Measurements from ENCODE around the gene C9orf78. TPM values are rescaled to one million over a fixed set of nuclear protein-coding genes. Genes with fewer than 3 reads are reported as not detected.

C9orf78 gene
- total and polyA plus RNA-seq, 7 donors = 55.7 to 172 (median 67.1) TPM

DNA sequence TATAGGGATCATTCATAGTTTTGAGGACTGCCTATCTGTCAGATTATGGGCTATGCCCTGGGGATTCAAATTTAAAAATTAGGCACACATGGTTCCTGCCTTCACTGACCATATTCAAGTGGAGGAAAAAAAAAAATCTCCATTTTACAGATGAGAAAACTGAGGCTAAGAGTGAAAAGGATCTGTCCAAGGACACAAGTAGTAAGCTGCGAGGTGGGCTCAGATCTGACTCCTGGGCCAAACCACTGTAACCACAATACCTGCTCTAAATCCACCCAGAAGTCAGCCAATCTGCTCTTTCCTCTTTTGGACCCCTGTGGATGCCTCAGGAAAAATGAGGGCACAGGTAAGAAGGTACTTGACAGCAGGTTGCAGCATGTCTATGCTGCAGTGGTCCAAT lies 8.3 kb downstream of the C9orf78 start:
- Histone ChIP-seq H3K4me1 (peaks cover 0 to 10% (median 9%) of the 10 kb centered on the region in 4 donors), H3K36me3 (peaks cover 20 to 61% (median 35%) of the 10 kb centered on the region in 4 donors), H3K9me3 (no peaks in the 10 kb centered on the region), H3K27me3 (no peaks in the 10 kb centered on the region), H3K27ac (no peak overlapping the region), H3K4me3 (no peak overlapping the region)
- DNase-seq = no peak
- TF ChIP-seq, protein P1, sequence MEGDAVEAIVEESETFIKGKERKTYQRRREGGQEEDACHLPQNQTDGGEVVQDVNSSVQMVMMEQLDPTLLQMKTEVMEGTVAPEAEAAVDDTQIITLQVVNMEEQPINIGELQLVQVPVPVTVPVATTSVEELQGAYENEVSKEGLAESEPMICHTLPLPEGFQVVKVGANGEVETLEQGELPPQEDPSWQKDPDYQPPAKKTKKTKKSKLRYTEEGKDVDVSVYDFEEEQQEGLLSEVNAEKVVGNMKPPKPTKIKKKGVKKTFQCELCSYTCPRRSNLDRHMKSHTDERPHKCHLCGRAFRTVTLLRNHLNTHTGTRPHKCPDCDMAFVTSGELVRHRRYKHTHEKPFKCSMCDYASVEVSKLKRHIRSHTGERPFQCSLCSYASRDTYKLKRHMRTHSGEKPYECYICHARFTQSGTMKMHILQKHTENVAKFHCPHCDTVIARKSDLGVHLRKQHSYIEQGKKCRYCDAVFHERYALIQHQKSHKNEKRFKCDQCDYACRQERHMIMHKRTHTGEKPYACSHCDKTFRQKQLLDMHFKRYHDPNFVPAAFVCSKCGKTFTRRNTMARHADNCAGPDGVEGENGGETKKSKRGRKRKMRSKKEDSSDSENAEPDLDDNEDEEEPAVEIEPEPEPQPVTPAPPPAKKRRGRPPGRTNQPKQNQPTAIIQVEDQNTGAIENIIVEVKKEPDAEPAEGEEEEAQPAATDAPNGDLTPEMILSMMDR (IDR thresholded peaks at IDR 0.05) = no peak
- TF ChIP-seq POLR2AphosphoS5 (IDR thresholded peaks at IDR 0.05) (no peak), EP300 (IDR thresholded peaks at IDR 0.05) (no peak), POLR2A (IDR thresholded peaks at IDR 0.05) (no peak)
- intact Hi-C loops (cut with DNase I) = no loop called here
- WGBS, 2 donors = 84 to 89% methylated on average over 1 of the region's 1 CpG

DNA sequence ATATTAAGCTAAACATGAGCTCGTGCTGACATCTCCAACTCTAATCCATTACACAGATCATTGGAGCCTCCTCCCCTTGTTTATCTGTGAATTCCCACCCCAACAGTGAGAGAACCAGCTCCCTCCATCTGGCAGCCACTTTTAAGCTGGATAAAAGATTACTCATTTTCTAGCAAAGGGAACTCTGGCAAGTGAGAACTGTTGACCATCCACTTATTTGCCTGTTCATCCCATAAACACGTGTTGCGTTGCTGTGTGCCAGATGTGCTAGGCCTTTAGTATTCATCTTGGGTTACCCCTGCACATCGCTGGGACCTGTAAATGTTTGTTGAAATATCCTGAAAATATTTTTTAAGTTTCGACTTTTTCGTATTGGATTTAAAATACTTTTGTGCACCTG lies 8.7 kb downstream of the C9orf78 start:
- H3K27me3 ChIP-seq = no peaks in the 10 kb centered on the region
- peaks cover 0 to 10% (median 9%) of the 10 kb centered on the region in 4 donors for H3K4me1 ChIP-seq
- no peak for TF ChIP-seq POLR2AphosphoS5 (IDR thresholded peaks at IDR 0.05)
- H3K9me3 ChIP-seq = no peaks in the 10 kb centered on the region
- no peak overlapping the region for H3K27ac ChIP-seq
- no peak for DNase-seq
- no peak overlapping the region for H3K4me3 ChIP-seq
- 80 to 85% methylated on average over 6 of the region's 6 CpGs for whole genome bisulfite sequencing, 2 donors
- intact Hi-C loops (cut with DNase I) = no loop called here
- H3K36me3 ChIP-seq = peaks cover 24 to 61% (median 36%) of the 10 kb centered on the region in 4 donors

DNA sequence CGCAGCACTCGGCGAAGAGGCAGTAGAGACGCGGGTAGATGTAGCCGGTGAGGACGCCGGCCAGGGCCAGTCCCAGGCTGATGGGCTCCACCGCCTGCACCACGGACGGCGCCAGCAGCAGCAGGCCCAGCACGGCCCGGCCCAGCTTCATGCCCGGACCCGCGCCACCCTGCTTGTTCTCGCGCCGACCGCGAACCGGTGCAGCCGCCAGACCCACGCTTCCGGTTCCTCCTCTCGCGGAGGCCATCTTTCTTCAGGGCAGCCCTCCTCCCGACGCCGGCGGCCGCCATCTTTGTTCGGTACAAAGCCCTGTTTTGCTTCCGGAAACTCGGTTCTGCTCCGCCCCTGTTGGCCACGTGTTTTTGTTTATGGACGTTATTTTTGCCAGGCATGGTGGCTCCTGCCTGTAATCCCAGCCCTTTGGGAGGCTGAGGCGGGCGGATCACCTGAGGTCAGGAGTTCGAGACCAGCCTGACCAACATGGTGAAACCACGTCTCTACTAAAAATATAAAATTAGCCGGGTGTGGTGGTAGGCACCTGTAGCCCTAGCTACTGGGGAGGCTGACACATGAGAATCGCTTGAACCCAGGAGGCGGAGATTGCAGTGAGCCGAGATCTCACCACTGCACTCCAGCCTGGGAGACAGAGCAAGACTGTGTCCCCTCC lies 11.0 kb downstream of the C9orf78 start, which contains the start of gene TOR1A:
TSS of gene TOR1A (minus strand) at position 202 of the 667 bp plus-strand sequence. CDS start at position 151, 51 bp downstream.
- WGBS, 2 donors = 3 to 4% methylated on average over 47 of the region's 47 CpGs

DNA sequence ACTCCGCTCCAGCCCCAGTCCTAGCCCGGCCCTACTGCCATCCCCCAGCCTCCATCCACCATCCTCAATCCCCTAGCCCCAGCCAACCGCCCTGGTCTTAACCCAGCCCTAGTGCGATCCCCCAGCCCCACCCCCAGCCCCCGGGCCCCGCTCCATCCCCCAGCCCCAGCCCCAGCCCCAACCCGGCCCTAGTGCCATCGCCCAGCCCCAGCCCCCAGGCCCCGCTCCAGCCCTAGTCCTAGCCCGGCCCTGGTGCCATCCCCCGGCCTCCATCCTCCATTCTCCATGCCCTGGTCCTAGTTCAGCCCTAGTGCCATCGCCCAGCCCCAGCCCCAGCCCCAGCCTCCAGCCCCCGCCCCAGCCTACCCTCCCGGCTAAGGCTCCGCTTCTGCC lies 11.5 kb downstream of the C9orf78 start:
- TF ChIP-seq EP300 (IDR thresholded peaks at IDR 0.05) (no peak), POLR2A (IDR thresholded peaks at IDR 0.05) (no peak), POLR2AphosphoS5 (IDR thresholded peaks at IDR 0.05) (no peak)
- TF ChIP-seq, protein P1 (IDR thresholded peaks at IDR 0.05) = no peak
- H3K4me3 ChIP-seq = peak overlapping the region; percentile 73 to 90 (median 86)
- peaks cover 0 to 10% (median 9%) of the 10 kb centered on the region in 4 donors for H3K4me1 ChIP-seq
- H3K27me3 ChIP-seq = no peaks in the 10 kb centered on the region
- DNase-seq = no peak
- WGBS, 2 donors = 2% methylated on average over 15 of the region's 15 CpGs
- no peaks in the 10 kb centered on the region for H3K9me3 ChIP-seq
- peaks cover 15 to 58% (median 25%) of the 10 kb centered on the region in 4 donors for H3K36me3 ChIP-seq
- H3K27ac ChIP-seq = peak overlapping the region; percentile 80 to 82 (median 82)
- intact Hi-C loops (cut with DNase I) = no loop called here

More for the DNA sequence above, 11.0 kb downstream of the C9orf78 start, which contains the start of gene TOR1A:
- Histone ChIP-seq H3K9me3 (no peaks in the 10 kb centered on the region), H3K27me3 (no peaks in the 10 kb centered on the region), H3K36me3 (peaks cover 19 to 58% (median 30%) of the 10 kb centered on the region in 4 donors), H3K4me3 (peak within 1 kb of the TSS; percentile 73 to 90 (median 86)), H3K4me1 (peaks cover 0 to 10% (median 9%) of the 10 kb centered on the region in 4 donors), H3K27ac (peak within 1 kb of the TSS; percentile 80 to 82 (median 82))
- TF ChIP-seq POLR2A (IDR thresholded peaks at IDR 0.05) = no peak
- TF ChIP-seq, protein P1 (IDR thresholded peaks at IDR 0.05) = no peak
- TF ChIP-seq POLR2AphosphoS5 (IDR thresholded peaks at IDR 0.05) = peak in 3 of 4 donors; percentile 65 to 82 (median 77)
- peak in 1 of 4 donors; percentile 36 for TF ChIP-seq EP300 (IDR thresholded peaks at IDR 0.05)
- DNase-seq = peak; percentile 98
- intact Hi-C loops (cut with DNase I) = no loop called here

DNA sequence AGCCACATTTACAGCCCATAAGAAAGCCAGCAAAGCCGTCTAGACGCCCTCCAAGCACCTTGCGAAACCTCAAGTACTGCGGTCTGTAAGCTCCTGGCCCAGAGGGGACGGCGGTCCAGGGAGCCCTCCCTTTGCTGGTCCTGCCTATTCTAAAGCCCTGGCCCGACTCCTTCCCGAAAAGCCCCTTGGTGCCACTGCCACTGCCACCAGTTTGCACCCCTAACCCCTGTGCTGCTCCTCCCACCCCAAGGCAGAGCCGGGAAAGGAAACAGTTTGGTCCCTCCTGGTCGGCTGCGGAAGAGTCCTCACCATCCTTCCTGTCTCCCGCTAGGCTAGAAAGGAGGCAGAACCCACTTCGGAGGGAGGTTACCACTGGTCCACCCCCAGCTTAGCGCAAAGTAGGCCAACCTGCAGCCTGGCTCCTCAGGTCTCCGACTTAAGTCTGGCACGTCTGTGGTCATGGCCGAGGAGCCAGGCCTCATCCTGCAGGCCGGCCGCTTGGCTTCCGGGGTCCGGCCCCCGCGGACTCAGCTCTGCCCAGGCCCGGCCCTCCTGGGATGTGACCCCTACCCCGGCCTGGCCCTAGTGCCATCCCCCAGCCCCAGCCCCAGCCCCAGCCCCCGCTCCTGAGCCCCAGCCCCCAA lies 12.1 kb downstream of the C9orf78 start:
- Histone ChIP-seq H3K36me3 (peaks cover 20 to 58% (median 25%) of the 10 kb centered on the region in 4 donors), H3K27me3 (no peaks in the 10 kb centered on the region), H3K9me3 (no peaks in the 10 kb centered on the region), H3K27ac (peak overlapping the region; percentile 80 to 82 (median 82)), H3K4me3 (peak overlapping the region; percentile 73 to 90 (median 86)), H3K4me1 (peaks cover 0 to 10% (median 9%) of the 10 kb centered on the region in 4 donors)
- TF ChIP-seq POLR2AphosphoS5 (IDR thresholded peaks at IDR 0.05) = no peak
- TF ChIP-seq, protein P1 (IDR thresholded peaks at IDR 0.05) = no peak
- no peak for TF ChIP-seq EP300 (IDR thresholded peaks at IDR 0.05)
- WGBS, 2 donors = 19 to 20% methylated on average over 26 of the region's 26 CpGs
- DNase-seq = no peak
- intact Hi-C loops (cut with DNase I) = no loop called here

All from sigmoid colon (tissue), 7 donors.